NCI-H510A (cell line): Measurements from ENCODE around the gene RAP1GDS1.

ENCODE experiments used
- DNase-seq: peaks from one replicate; lab custom pipeline; 2025; lab: John Stamatoyannopoulos, UW

Gene RAP1GDS1

GRCh38 chr4:98260579-98261404, at the start of gene RAP1GDS1:
TSS of gene RAP1GDS1 (plus strand) at chr4:98261384. CDS start at chr4:98261566, 182 bp downstream.
- DNase-seq, result peak; percentile 86

- no peak for DNase-seq
Measured at GRCh38 chr4:98222306-98222705, 38.9 kb upstream of the RAP1GDS1 start.

GRCh38 chr4:98226396-98226795, 34.8 kb upstream of the RAP1GDS1 start:
- no peak for DNase-seq

GRCh38 chr4:98230961-98231360, 30.2 kb upstream of the RAP1GDS1 start:
- no peak for DNase-seq

- no peak for DNase-seq
Measured at GRCh38 chr4:98232202-98232601, 29.0 kb upstream of the RAP1GDS1 start.

- no peak for DNase-seq
Measured at GRCh38 chr4:98237204-98237603, 24.0 kb upstream of the RAP1GDS1 start.

GRCh38 chr4:98242063-98242462, 19.1 kb upstream of the RAP1GDS1 start:
- DNase-seq, result no peak

GRCh38 chr4:98242538-98242937, 18.6 kb upstream of the RAP1GDS1 start:
- DNase-seq, result no peak

- no peak for DNase-seq
Measured at GRCh38 chr4:98245226-98245625, 16.0 kb upstream of the RAP1GDS1 start.

GRCh38 chr4:98248934-98249333, 12.2 kb upstream of the RAP1GDS1 start:
- no peak for DNase-seq

- DNase-seq, result no peak
Measured at GRCh38 chr4:98249831-98250230, 11.4 kb upstream of the RAP1GDS1 start.

GRCh38 chr4:98253499-98253898, 7.7 kb upstream of the RAP1GDS1 start:
- no peak for DNase-seq

GRCh38 chr4:98260047-98260578, 1.1 kb upstream of the RAP1GDS1 start:
- no peak for DNase-seq

GRCh38 chr4:98261405-98262291, 464 bp downstream of the RAP1GDS1 start:
- DNase-seq, result peak; percentile 13

- DNase-seq, result no peak
Measured at GRCh38 chr4:98262431-98262830, 1.2 kb downstream of the RAP1GDS1 start.

GRCh38 chr4:98267498-98267897, 6.3 kb downstream of the RAP1GDS1 start:
- no peak for DNase-seq

- no peak for DNase-seq
Measured at GRCh38 chr4:98275145-98275544, 14.0 kb downstream of the RAP1GDS1 start.

GRCh38 chr4:98283219-98284189, 22.3 kb downstream of the RAP1GDS1 start:
- DNase-seq, result no peak

GRCh38 chr4:98284640-98285046, 23.5 kb downstream of the RAP1GDS1 start:
- DNase-seq, result no peak

- no peak for DNase-seq
Measured at GRCh38 chr4:98285676-98286075, 24.5 kb downstream of the RAP1GDS1 start.

- no peak for DNase-seq
Measured at GRCh38 chr4:98287328-98287727, 26.1 kb downstream of the RAP1GDS1 start.
